ENCODE measurements around the gene BMPR1B. TPM values are rescaled to one million over a fixed set of nuclear protein-coding genes. Genes with fewer than 3 reads are reported as not detected.

The BMPR1B gene
- total RNA-seq, 1 experiment from 2014 or later = 0.35 TPM

- Histone ChIP-seq H3K56ac (ENCODE audit: insufficient read length, low read depth, low read length) (no peak overlapping the region), H2BK15ac (ENCODE audit: low read depth, low read length) (no peak overlapping the region), H3K4me2 (ENCODE audit: insufficient read depth, insufficient read length, low read length) (no peak overlapping the region), H3K79me1 (ENCODE audit: insufficient read depth, low read depth, low read length, poor library complexity, severe bottlenecking) (no peaks in the 10 kb centered on the region), H4K20me1 (ENCODE audit: control insufficient read depth, insufficient read depth, insufficient read length) (no peaks in the 10 kb centered on the region), H3K18ac (ENCODE audit: insufficient read length, low read depth, low read length) (no peak overlapping the region), H4K91ac (ENCODE audit: insufficient read length, low read depth, low read length) (no peak overlapping the region), H3K14ac (ENCODE audit: insufficient read depth, low read length) (no peak overlapping the region), H2BK5ac (ENCODE audit: insufficient read length, low read length) (no peak overlapping the region), H3K27me3 (ENCODE audit: insufficient read depth, low read length) (no peaks in the 10 kb centered on the region), H3K4me1 (ENCODE audit: insufficient read depth, low read length) (no peaks in the 10 kb centered on the region), H2AFZ (ENCODE audit: low read length) (no peak overlapping the region), H3T11ph (ENCODE audit: low read length) (no peak overlapping the region), H3K9ac (ENCODE audit: extremely low read depth, insufficient read length, low read length) (no peak overlapping the region), H2BK12ac (ENCODE audit: insufficient read length, low read depth, low read length) (no peak overlapping the region), H2BK20ac (ENCODE audit: low read depth, low read length, poor library complexity, severe bottlenecking) (no peak overlapping the region), H3K23me2 (ENCODE audit: insufficient read length, low read depth, low read length, poor library complexity, severe bottlenecking) (no peaks in the 10 kb centered on the region), H2AK5ac (ENCODE audit: insufficient read length, low read length) (no peak overlapping the region), H3K79me2 (ENCODE audit: insufficient read depth, low read length) (no peaks in the 10 kb centered on the region), H3K9me3 (ENCODE audit: control insufficient read depth, low read depth, low read length) (no peaks in the 10 kb centered on the region), H4K5ac (ENCODE audit: insufficient read length, low read depth, low read length) (no peak overlapping the region), H3K27ac (ENCODE audit: insufficient read length, low read depth, low read length) (no peak overlapping the region), H4K8ac (replicated peaks; ENCODE audit: insufficient read length, low read depth, low read length) (no peak overlapping the region), H2BK120ac (ENCODE audit: low read depth, low read length, poor library complexity, severe bottlenecking) (no peak overlapping the region), H3K23ac (ENCODE audit: insufficient read length, low read depth, low read length) (no peak overlapping the region), H3K4ac (ENCODE audit: low read depth, low read length) (no peak overlapping the region)
- TF ChIP-seq, protein P1, sequence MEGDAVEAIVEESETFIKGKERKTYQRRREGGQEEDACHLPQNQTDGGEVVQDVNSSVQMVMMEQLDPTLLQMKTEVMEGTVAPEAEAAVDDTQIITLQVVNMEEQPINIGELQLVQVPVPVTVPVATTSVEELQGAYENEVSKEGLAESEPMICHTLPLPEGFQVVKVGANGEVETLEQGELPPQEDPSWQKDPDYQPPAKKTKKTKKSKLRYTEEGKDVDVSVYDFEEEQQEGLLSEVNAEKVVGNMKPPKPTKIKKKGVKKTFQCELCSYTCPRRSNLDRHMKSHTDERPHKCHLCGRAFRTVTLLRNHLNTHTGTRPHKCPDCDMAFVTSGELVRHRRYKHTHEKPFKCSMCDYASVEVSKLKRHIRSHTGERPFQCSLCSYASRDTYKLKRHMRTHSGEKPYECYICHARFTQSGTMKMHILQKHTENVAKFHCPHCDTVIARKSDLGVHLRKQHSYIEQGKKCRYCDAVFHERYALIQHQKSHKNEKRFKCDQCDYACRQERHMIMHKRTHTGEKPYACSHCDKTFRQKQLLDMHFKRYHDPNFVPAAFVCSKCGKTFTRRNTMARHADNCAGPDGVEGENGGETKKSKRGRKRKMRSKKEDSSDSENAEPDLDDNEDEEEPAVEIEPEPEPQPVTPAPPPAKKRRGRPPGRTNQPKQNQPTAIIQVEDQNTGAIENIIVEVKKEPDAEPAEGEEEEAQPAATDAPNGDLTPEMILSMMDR (conservative IDR thresholded peaks at IDR 0.05) = no peak
- no peaks in the 10 kb centered on the region for H3K36me3 Mint-ChIP-seq (ENCODE audit: insufficient read depth in 1 of 3, low read depth in 3 of 3)
- H3K27ac Mint-ChIP-seq = no peak overlapping the region
- no CpG with 5 or more reads among the region's 2 CpGs for WGBS (ENCODE audit: extremely low coverage, insufficient read length, low lambda C conversion rate)
- no peaks in the 10 kb centered on the region for H3K27me3 Mint-ChIP-seq (ENCODE audit: low read depth)
- no peaks in the 10 kb centered on the region for H3K9me3 Mint-ChIP-seq
- DNase-seq = no peak
- peaks cover 4 to 21% of the 10 kb centered on the region in 2 experiments; a peak in 3 of 4 replicates for H3K4me1 Mint-ChIP-seq
- no peak overlapping the region for H3K4me3 Mint-ChIP-seq
These were observed 182.2 kb downstream of the BMPR1B start for GRCh38 chr4:94939791-94940519.

All from H9 (cell line).